CD4-positive, alpha-beta memory T cell (primary cell): Measurements from ENCODE around the gene CAMTA1. TPM values are rescaled to one million over a fixed set of nuclear protein-coding genes. Genes with fewer than 3 reads are reported as not detected.

ENCODE experiments used
- CTCF ChIA-PET: fragments of 350-600 bp; sonication (Branson Sonifier 250); formaldehyde crosslinking; loops from one replicate; lab custom pipeline; 2021; ENCODE audit warnings: inconsistent platforms; ENCODE audit not compliant: partially characterized antibody; lab: Charles Lee
- POLR2A ChIA-PET: fragments of 350-600 bp; sonication (Branson Sonifier 250); formaldehyde crosslinking; loops from one replicate; lab custom pipeline; 2021; ENCODE audit not compliant: partially characterized antibody; lab: Charles Lee
- DNase-seq, 5 donors: peaks; one replicate each; pipeline versions ENCODE4 v3.0.0 to v3.0.0-alpha.2; 2020 to 2022; ENCODE audit warnings: mixed read lengths in 1 of 5
- H3K27ac ChIP-seq: one replicate; pipeline ENCODE4 v1.7.0; 2013; ENCODE audit warnings: low read depth, low read length
- H3K27me3 ChIP-seq: 2 replicates; pipeline ENCODE4 v1.7.0; 2013; ENCODE audit warnings: mild to moderate bottlenecking, low read length, moderate library complexity; ENCODE audit not compliant: insufficient read depth
- H3K36me3 ChIP-seq: 2 replicates; pipeline ENCODE4 v1.7.0; 2013; ENCODE audit warnings: mild to moderate bottlenecking, low read length, moderate library complexity; ENCODE audit not compliant: insufficient read depth
- H3K4me1 ChIP-seq: 2 replicates; pipeline ENCODE4 v1.7.0; 2013; ENCODE audit warnings: mild to moderate bottlenecking, low read length, moderate library complexity; ENCODE audit not compliant: insufficient read depth
- H3K4me3 ChIP-seq, 2 donors: one replicate each; pipeline ENCODE4 v1.7.0; 2013; ENCODE audit warnings: low read length in 2 of 2, mild to moderate bottlenecking in 1 of 2
- H3K9me3 ChIP-seq, 2 donors: one replicate each; pipeline ENCODE4 v1.7.0; 2013; ENCODE audit warnings: low read length in 2 of 2, control low read depth in 1 of 2; ENCODE audit not compliant: control insufficient read depth in 1 of 2
- H3K27ac Mint-ChIP-seq, 7 donors: one replicate each; pipeline ENCODE4 v1.8.0; 2020 to 2021; ENCODE audit warnings: mixed read lengths in 7 of 7, mild to moderate bottlenecking in 6 of 7, inconsistent platforms in 3 of 7, moderate library complexity in 3 of 7
- H3K27me3 Mint-ChIP-seq, 2 donors: one replicate each; pipeline ENCODE4 v1.8.0; 2020 to 2021; ENCODE audit warnings: mixed read lengths in 2 of 2
- H3K36me3 Mint-ChIP-seq, 2 donors: one replicate each; pipeline ENCODE4 v1.8.0; 2020 to 2021; ENCODE audit warnings: mixed read lengths in 2 of 2, inconsistent platforms in 1 of 2, mild to moderate bottlenecking in 1 of 2
- H3K4me1 Mint-ChIP-seq, 4 donors: one replicate each; pipeline ENCODE4 v1.8.0; 2020 to 2021; ENCODE audit warnings: mixed read lengths in 4 of 4, mild to moderate bottlenecking in 1 of 4
- H3K4me3 Mint-ChIP-seq, 8 donors: one replicate each; pipeline ENCODE4 v1.8.0; 2020 to 2021; ENCODE audit warnings: mixed read lengths in 8 of 8, mild to moderate bottlenecking in 7 of 8, moderate library complexity in 6 of 8, inconsistent platforms in 3 of 8
- H3K9me3 Mint-ChIP-seq, 8 donors: one replicate each; pipeline ENCODE4 v1.8.0; 2020 to 2021; ENCODE audit warnings: mixed read lengths in 8 of 8, mild to moderate bottlenecking in 5 of 8, inconsistent platforms in 3 of 8, moderate library complexity in 1 of 8
- intact Hi-C: fragments of 100-400 bp; cut with micrococcal nuclease; formaldehyde crosslinking; loops from one replicate; pipeline ENCODE4 v1.15.1; 2023
- polyA plus RNA-seq, 2 donors: library from polyadenylated mRNA; unstranded; fragments of 300-500 nt; fragmentation: Illumina TruSeq; gene quantifications; one replicate each; pipeline ENCODE4 v1.2.3, GENCODE V29; 2021
- total RNA-seq, 2 experiments: library from RNA; stranded (reverse); gene quantifications; one replicate each; pipeline ENCODE4 v1.2.3, GENCODE V29; 2021

Gene CAMTA1
- total and polyA plus RNA-seq, 4 experiments from 2014 or later: 39.1 to 118 (median 59.9) TPM

GRCh38 chr1:6898974-6899539 is 113.8 kb downstream of the CAMTA1 start:
- H3K36me3 ChIP-seq: no peaks in the 10 kb centered on the region
- no peaks in the 10 kb centered on the region for H3K9me3 ChIP-seq
- CTCF ChIA-PET: no interaction called here
- H3K27me3 Mint-ChIP-seq: no peaks in the 10 kb centered on the region
- H3K9me3 Mint-ChIP-seq: peaks cover 0 to 2% (median 0%) of the 10 kb centered on the region in 8 donors
- H3K4me1 Mint-ChIP-seq: peaks cover 0 to 6% (median 2%) of the 10 kb centered on the region in 4 donors
- no peak overlapping the region for H3K27ac ChIP-seq
- H3K27ac Mint-ChIP-seq: peak overlapping the region in 1 of 7 donors; percentile 46
- H3K4me3 Mint-ChIP-seq: no peak overlapping the region
- no peaks in the 10 kb centered on the region for H3K27me3 ChIP-seq
- peaks cover 0 to 4% of the 10 kb centered on the region in 2 donors for H3K36me3 Mint-ChIP-seq
- intact Hi-C loops: no loop called here
- DNase-seq: no peak
- H3K4me3 ChIP-seq: no peak overlapping the region
- POLR2A ChIA-PET: no interaction called here
- no peaks in the 10 kb centered on the region for H3K4me1 ChIP-seq

GRCh38 chr1:6899621-6900020 is 114.4 kb downstream of the CAMTA1 start:
- DNase-seq: no peak
- H3K9me3 ChIP-seq: no peaks in the 10 kb centered on the region
- peaks cover 0 to 4% of the 10 kb centered on the region in 2 donors for H3K36me3 Mint-ChIP-seq
- intact Hi-C loops: no loop called here
- peak overlapping the region in 1 of 7 donors; percentile 46 for H3K27ac Mint-ChIP-seq
- peaks cover 0 to 2% (median 0%) of the 10 kb centered on the region in 8 donors for H3K9me3 Mint-ChIP-seq
- ChIA-PET POLR2A (no interaction called here), CTCF (no interaction called here)
- H3K27ac ChIP-seq: no peak overlapping the region
- no peak overlapping the region for H3K4me3 Mint-ChIP-seq
- peaks cover 0 to 6% (median 2%) of the 10 kb centered on the region in 4 donors for H3K4me1 Mint-ChIP-seq
- H3K27me3 Mint-ChIP-seq: no peaks in the 10 kb centered on the region
- H3K4me1 ChIP-seq: no peaks in the 10 kb centered on the region
- H3K36me3 ChIP-seq: no peaks in the 10 kb centered on the region
- H3K4me3 ChIP-seq: no peak overlapping the region
- H3K27me3 ChIP-seq: no peaks in the 10 kb centered on the region

- H3K36me3 ChIP-seq: no peaks in the 10 kb centered on the region
- Mint-ChIP-seq H3K27ac (peak overlapping the region in 2 of 7 donors; percentile 1 to 41), H3K36me3 (peaks cover 0 to 3% of the 10 kb centered on the region in 2 donors), H3K27me3 (no peaks in the 10 kb centered on the region), H3K9me3 (peaks cover 0 to 3% (median 0%) of the 10 kb centered on the region in 8 donors), H3K4me3 (no peak overlapping the region), H3K4me1 (peaks cover 0 to 5% (median 2%) of the 10 kb centered on the region in 4 donors)
- no peak overlapping the region for H3K4me3 ChIP-seq
- no peak overlapping the region for H3K27ac ChIP-seq
- DNase-seq: no peak
- intact Hi-C loops: no loop called here
- POLR2A ChIA-PET: no interaction called here
- H3K9me3 ChIP-seq: no peaks in the 10 kb centered on the region
- H3K4me1 ChIP-seq: no peaks in the 10 kb centered on the region
- CTCF ChIA-PET: no interaction called here
- no peaks in the 10 kb centered on the region for H3K27me3 ChIP-seq
Measured at GRCh38 chr1:6902153-6902552, 116.9 kb downstream of the CAMTA1 start.

- Mint-ChIP-seq H3K36me3 (no peaks in the 10 kb centered on the region), H3K4me3 (no peak overlapping the region), H3K4me1 (peaks cover 0 to 7% (median 6%) of the 10 kb centered on the region in 4 donors), H3K27me3 (peaks cover 0 to 4% of the 10 kb centered on the region in 2 donors), H3K9me3 (peaks cover 0 to 3% (median 0%) of the 10 kb centered on the region in 8 donors), H3K27ac (no peak overlapping the region)
- Histone ChIP-seq H3K27me3 (no peaks in the 10 kb centered on the region), H3K4me3 (no peak overlapping the region), H3K4me1 (no peaks in the 10 kb centered on the region), H3K36me3 (no peaks in the 10 kb centered on the region), H3K9me3 (no peaks in the 10 kb centered on the region), H3K27ac (no peak overlapping the region)
- ChIA-PET POLR2A (interaction anchor here (0.7 kb wide), 1 partner anchor 37 kb away, joined by 3 read pairs; no protein-coding TSS in a partner anchor), CTCF (no interaction called here)
- no peak for DNase-seq
- intact Hi-C loops: no loop called here
Measured at GRCh38 chr1:6904476-6905170, 119.4 kb downstream of the CAMTA1 start.

GRCh38 chr1:6905331-6905730 is 120.1 kb downstream of the CAMTA1 start:
- H3K27ac Mint-ChIP-seq: peak overlapping the region in 1 of 7 donors; percentile 10
- no peak overlapping the region for H3K4me3 Mint-ChIP-seq
- H3K4me3 ChIP-seq: no peak overlapping the region
- peaks cover 0 to 3% (median 0%) of the 10 kb centered on the region in 8 donors for H3K9me3 Mint-ChIP-seq
- H3K27ac ChIP-seq: no peak overlapping the region
- intact Hi-C loops: no loop called here
- ChIA-PET POLR2A (no interaction called here), CTCF (no interaction called here)
- no peaks in the 10 kb centered on the region for H3K4me1 ChIP-seq
- DNase-seq: no peak
- H3K36me3 Mint-ChIP-seq: no peaks in the 10 kb centered on the region
- H3K4me1 Mint-ChIP-seq: peaks cover 0 to 7% (median 6%) of the 10 kb centered on the region in 4 donors
- H3K27me3 ChIP-seq: no peaks in the 10 kb centered on the region
- H3K9me3 ChIP-seq: no peaks in the 10 kb centered on the region
- no peaks in the 10 kb centered on the region for H3K36me3 ChIP-seq
- peaks cover 0 to 4% of the 10 kb centered on the region in 2 donors for H3K27me3 Mint-ChIP-seq

- no peak for DNase-seq
- Mint-ChIP-seq H3K9me3 (peaks cover 0 to 3% (median 0%) of the 10 kb centered on the region in 8 donors), H3K27ac (no peak overlapping the region), H3K4me1 (peaks cover 0 to 7% (median 6%) of the 10 kb centered on the region in 4 donors), H3K27me3 (peaks cover 3 to 4% of the 10 kb centered on the region in 2 donors), H3K36me3 (no peaks in the 10 kb centered on the region), H3K4me3 (no peak overlapping the region)
- Histone ChIP-seq H3K27me3 (peaks cover 2% of the 10 kb centered on the region), H3K9me3 (no peaks in the 10 kb centered on the region), H3K4me1 (no peaks in the 10 kb centered on the region), H3K36me3 (no peaks in the 10 kb centered on the region), H3K27ac (no peak overlapping the region), H3K4me3 (no peak overlapping the region)
- ChIA-PET CTCF (no interaction called here), POLR2A (no interaction called here)
- intact Hi-C loops: no loop called here
Measured at GRCh38 chr1:6905790-6906189, 120.5 kb downstream of the CAMTA1 start.

- Mint-ChIP-seq H3K4me1 (peaks cover 0 to 7% (median 6%) of the 10 kb centered on the region in 4 donors), H3K27me3 (peaks cover 4 to 6% of the 10 kb centered on the region in 2 donors), H3K36me3 (no peaks in the 10 kb centered on the region), H3K9me3 (peaks cover 0 to 3% (median 0%) of the 10 kb centered on the region in 8 donors), H3K27ac (no peak overlapping the region), H3K4me3 (no peak overlapping the region)
- no peak for DNase-seq
- ChIA-PET CTCF (no interaction called here), POLR2A (no interaction called here)
- H3K4me3 ChIP-seq: no peak overlapping the region
- no peaks in the 10 kb centered on the region for H3K4me1 ChIP-seq
- no peaks in the 10 kb centered on the region for H3K36me3 ChIP-seq
- H3K27me3 ChIP-seq: peaks cover 4% of the 10 kb centered on the region
- no peaks in the 10 kb centered on the region for H3K9me3 ChIP-seq
- H3K27ac ChIP-seq: no peak overlapping the region
- intact Hi-C loops: no loop called here
Measured at GRCh38 chr1:6906783-6907182, 121.5 kb downstream of the CAMTA1 start.
